A549 (cell line): ENCODE measurements around the gene SSUH2. TPM values are rescaled to one million over a fixed set of nuclear protein-coding genes. Genes with fewer than 3 reads are reported as not detected.

ENCODE experiments used
- ATAC-seq, 2 experiments: fragments of 200-7000 bp in 1 of 2; fragments of >200 bp in 1 of 2; cut with Nextera tagmentation in 1 of 2; cut with Tn5 transposase in 1 of 2; 3 replicates each; pipeline versions ENCODE4 v1.8.0 to v1.9.1; 2018 to 2020; ENCODE audit warnings: mild to moderate bottlenecking in 1 of 2, moderate library complexity in 1 of 2
- CTCF ChIA-PET: fragments of 300-600 bp; sonication (Branson Sonifier 250); formaldehyde crosslinking; extraction: SDS; loops from one replicate; lab custom pipeline; 2021; ENCODE audit warnings: antibody characterized with exemption, inconsistent platforms; lab: Yijun Ruan, JAX
- POLR2A ChIA-PET: fragments of 350-600 bp; formaldehyde crosslinking; extraction: SDS; loops from one replicate; lab custom pipeline; 2021; ENCODE audit warnings: antibody characterized with exemption, inconsistent platforms; lab: Yijun Ruan, JAX
- DNase-seq, 2 experiments: peaks; one replicate each; pipeline versions ENCODE4 v3.0.0 to v3.0.0-alpha.2; 2011 to 2016; ENCODE audit warnings: low read depth in 1 of 2, low spot score in 1 of 2
- FAIRE-seq: peaks from 2 replicates; lab custom pipeline; 2011; peaks lifted over from hg19 to GRCh38; lab: Jason Lieb, UNC
- H3K27ac ChIP-seq, 2 experiments: fragments of >200 bp; sonication (Bioruptor Twin); formaldehyde crosslinking; 3 replicates each; pipeline ENCODE4 v1.5.1; 2016 to 2017
- H3K4me1 ChIP-seq: fragments of >200 bp; sonication (Bioruptor Twin); formaldehyde crosslinking; 3 replicates; pipeline ENCODE4 v1.6.1; 2016
- H3K4me2 ChIP-seq: fragments of >200 bp; sonication (Bioruptor Twin); formaldehyde crosslinking; 3 replicates; pipeline ENCODE4 v1.6.1; 2016
- H3K4me3 ChIP-seq: fragments of >200 bp; sonication (Bioruptor Twin); formaldehyde crosslinking; 3 replicates; pipeline ENCODE4 v1.5.1; 2016
- H3K9me3 ChIP-seq: fragments of >200 bp; sonication (Bioruptor Twin); formaldehyde crosslinking; 3 replicates; pipeline ENCODE4 v1.6.1; 2016
- ATOH8 ChIP-seq: fragments of 250-450 bp; sonication (Bioruptor Pico); IDR thresholded peaks from 2 replicates; pipeline ENCODE4 v1.5.0; 2020; ENCODE audit warnings: low read depth, mild to moderate bottlenecking, moderate library complexity
- CBX2 ChIP-seq: fragments of 200-600 bp; sonication (generic); IDR thresholded peaks from 2 replicates; pipeline ENCODE4 v1.6.1; 2016; ENCODE audit warnings: low read depth, mild to moderate bottlenecking, borderline replicate concordance
- CHD2 ChIP-seq: fragments of 150-350 bp; IDR thresholded peaks from 2 replicates; pipeline ENCODE4 v1.6.1; 2014; ENCODE audit warnings: low read length; ENCODE audit not compliant: partially characterized antibody
- E2F6 ChIP-seq: IDR thresholded peaks from 2 replicates; pipeline ENCODE4 v1.6.1; 2012; ENCODE audit warnings: low read depth, borderline replicate concordance
- ESRRA ChIP-seq: fragments of 150-350 bp; IDR thresholded peaks from 2 replicates; pipeline ENCODE4 v1.6.1; 2014; ENCODE audit warnings: mild to moderate bottlenecking, low read length, borderline replicate concordance
- HDAC2 ChIP-seq: fragments of 200-600 bp; sonication (generic); IDR thresholded peaks from 2 replicates; pipeline ENCODE4 v1.6.1; 2016
- HES2 ChIP-seq: fragments of >200 bp; sonication (Bioruptor Twin); formaldehyde crosslinking; IDR thresholded peaks from 2 replicates; pipeline ENCODE4 v1.6.1; 2016
- HOXB5 ChIP-seq: fragments of 250-450 bp; sonication (Bioruptor Pico); IDR thresholded peaks from 2 replicates; pipeline ENCODE4 v1.5.0; 2020; ENCODE audit warnings: mild to moderate bottlenecking, moderate library complexity
- JUN ChIP-seq, 2 experiments: fragments of >200 bp; sonication (Bioruptor Twin); formaldehyde crosslinking; IDR thresholded peaks; 2 replicates in 1 of 2; 3 replicates in 1 of 2; pipeline ENCODE4 v1.6.1; 2016 to 2017
- KDM5A ChIP-seq: fragments of 200-600 bp; sonication (generic); IDR thresholded peaks from 2 replicates; pipeline ENCODE4 v1.6.1; 2016; ENCODE audit warnings: antibody characterized with exemption, mild to moderate bottlenecking
- NFE2L2 ChIP-seq: fragments of 150-350 bp; conservative IDR thresholded peaks from 2 replicates; pipeline ENCODE4 v1.6.1; 2014; ENCODE audit warnings: low read length
- NR3C1 ChIP-seq: fragments of >200 bp; sonication (Bioruptor Twin); formaldehyde crosslinking; IDR thresholded peaks from 3 replicates; pipeline ENCODE4 v1.6.1; 2017
- PBX3 ChIP-seq: IDR thresholded peaks from 2 replicates; pipeline ENCODE4 v1.6.1; 2012
- PHF8 ChIP-seq: fragments of 200-600 bp; sonication (generic); IDR thresholded peaks from 2 replicates; pipeline ENCODE4 v1.6.1; 2016; ENCODE audit warnings: low read depth, mild to moderate bottlenecking, antibody characterized with exemption, moderate library complexity, borderline replicate concordance
- POLR2AphosphoS2 ChIP-seq: conservative IDR thresholded peaks from 2 replicates; pipeline ENCODE4 v1.6.1; 2012; ENCODE audit warnings: low read length, improper control_type of control experiment, inconsistent platforms
- RAD21 ChIP-seq, 2 experiments: fragments of >200 bp in 1 of 2; sonication (Bioruptor Twin) in 1 of 2; formaldehyde crosslinking in 1 of 2; IDR thresholded peaks in 1 of 2; conservative IDR thresholded peaks in 1 of 2; 2 replicates in 1 of 2; 3 replicates in 1 of 2; pipeline ENCODE4 v1.6.1; 2012 to 2018; ENCODE audit warnings: inconsistent platforms in 1 of 2
- RFX5 ChIP-seq: fragments of 450-650 bp; IDR thresholded peaks from 2 replicates; pipeline ENCODE4 v1.7.1; 2014; ENCODE audit warnings: antibody characterized with exemption, mild to moderate bottlenecking, moderate library complexity
- TFCP2L1 ChIP-seq: fragments of 250-450 bp; sonication (Bioruptor Pico); IDR thresholded peaks from 2 replicates; pipeline ENCODE4 v1.5.0; 2021; ENCODE audit warnings: mild to moderate bottlenecking
- TP53 ChIP-seq: fragments of 250-450 bp; sonication (Bioruptor Pico); IDR thresholded peaks from 2 replicates; pipeline ENCODE4 v1.5.0; 2021; ENCODE audit warnings: mild to moderate bottlenecking, moderate library complexity
- USF2 ChIP-seq: fragments of 450-650 bp; IDR thresholded peaks from 2 replicates; pipeline ENCODE4 v1.6.1; 2014; ENCODE audit warnings: antibody characterized with exemption
- ZFP36 ChIP-seq: fragments of 450-650 bp; IDR thresholded peaks from 2 replicates; pipeline ENCODE4 v1.6.1; 2014; ENCODE audit warnings: borderline replicate concordance; ENCODE audit not compliant: partially characterized antibody
- WGBS: methylation state at CpG from one replicate; pipeline ENCODE4 v1.1.6; 2017; ENCODE audit errors: missing lambda C conversion rate; 5-methylcytosine and 5-hydroxymethylcytosine counted together
- polyA plus RNA-seq, 4 experiments: library from polyadenylated mRNA; depleted of rRNA in 3 of 4; stranded (reverse); fragments of >200 nt; fragmentation: RNase III in 1 of 4; extraction: RNeasy Plus Mini Kit Qiagen cat#74134 plus additional on column Dnase treatment in 1 of 4; gene quantifications; 2 replicates in 3 of 4; 3 replicates in 1 of 4; pipeline ENCODE4 v1.2.3, GENCODE V29; 2011 to 2017
- TF ChIP-seq, protein P1 (sequence below): fragments of >200 bp; sonication (Bioruptor Twin); formaldehyde crosslinking; IDR thresholded peaks from 3 replicates; pipeline ENCODE4 v1.5.1; 2016
- TF ChIP-seq, protein P2 (sequence below): fragments of 250-450 bp; sonication (Bioruptor Pico); IDR thresholded peaks from 2 replicates; pipeline ENCODE4 v1.5.0; 2021; ENCODE audit warnings: mild to moderate bottlenecking, moderate library complexity, borderline replicate concordance
- TF ChIP-seq, protein P3 (sequence below): fragments of >200 bp; sonication (Bioruptor Twin); formaldehyde crosslinking; IDR thresholded peaks from 3 replicates; pipeline ENCODE4 v1.6.1; 2016

The SSUH2 gene
- polyA plus RNA-seq, 2 of the 4 experiments (the other 2 are of a cell fraction): 0.56 to 0.59 TPM

DNA sequence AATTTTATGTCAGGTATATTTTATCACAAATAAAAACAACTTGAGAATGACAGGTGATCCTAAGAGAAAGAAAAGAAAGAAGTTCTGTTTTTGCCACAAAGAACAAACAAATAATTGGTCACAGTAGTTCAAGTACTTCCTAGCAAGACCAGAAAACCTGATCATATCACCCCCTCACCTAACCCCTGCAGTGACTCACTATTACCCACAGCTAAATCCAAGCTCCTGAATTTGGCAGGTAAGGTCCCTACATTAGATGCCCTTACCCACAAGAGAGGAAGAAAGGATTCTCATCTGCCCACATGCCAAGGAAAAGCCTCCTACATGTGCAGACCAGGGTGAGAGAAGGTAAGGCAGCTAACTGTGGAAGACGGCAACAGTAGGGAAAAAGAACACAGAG is 4.4 kb downstream of the SSUH2 start:
- TF ChIP-seq HDAC2 (no peak), JUN (IDR thresholded peaks at IDR 0.05) (no peak), NR3C1 (no peak), HOXB5 (CRISPR knock-in tag) (no peak), RAD21 (conservative IDR thresholded peaks at IDR 0.05 in 1 of 2, IDR thresholded peaks at IDR 0.05 in 1 of 2) (no peak), PHF8 (no peak), NFE2L2 (no peak), HES2 (no peak), E2F6 (no peak)
- TF ChIP-seq, protein P1, sequence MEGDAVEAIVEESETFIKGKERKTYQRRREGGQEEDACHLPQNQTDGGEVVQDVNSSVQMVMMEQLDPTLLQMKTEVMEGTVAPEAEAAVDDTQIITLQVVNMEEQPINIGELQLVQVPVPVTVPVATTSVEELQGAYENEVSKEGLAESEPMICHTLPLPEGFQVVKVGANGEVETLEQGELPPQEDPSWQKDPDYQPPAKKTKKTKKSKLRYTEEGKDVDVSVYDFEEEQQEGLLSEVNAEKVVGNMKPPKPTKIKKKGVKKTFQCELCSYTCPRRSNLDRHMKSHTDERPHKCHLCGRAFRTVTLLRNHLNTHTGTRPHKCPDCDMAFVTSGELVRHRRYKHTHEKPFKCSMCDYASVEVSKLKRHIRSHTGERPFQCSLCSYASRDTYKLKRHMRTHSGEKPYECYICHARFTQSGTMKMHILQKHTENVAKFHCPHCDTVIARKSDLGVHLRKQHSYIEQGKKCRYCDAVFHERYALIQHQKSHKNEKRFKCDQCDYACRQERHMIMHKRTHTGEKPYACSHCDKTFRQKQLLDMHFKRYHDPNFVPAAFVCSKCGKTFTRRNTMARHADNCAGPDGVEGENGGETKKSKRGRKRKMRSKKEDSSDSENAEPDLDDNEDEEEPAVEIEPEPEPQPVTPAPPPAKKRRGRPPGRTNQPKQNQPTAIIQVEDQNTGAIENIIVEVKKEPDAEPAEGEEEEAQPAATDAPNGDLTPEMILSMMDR: no peak
- no peak overlapping the region for H3K4me3 ChIP-seq
- no peak for FAIRE-seq
- no peak overlapping the region for H3K27ac ChIP-seq
- ChIA-PET POLR2A (no interaction called here), CTCF (interaction anchor here (1.0 kb wide), 2 partner anchors 18 to 23 kb away, joined by 3 read pairs; no protein-coding TSS in a partner anchor)
- DNase-seq: no peak
- no peak overlapping the region for H3K4me2 ChIP-seq
- no peaks in the 10 kb centered on the region for H3K4me1 ChIP-seq
- H3K9me3 ChIP-seq: no peaks in the 10 kb centered on the region
- no peak for ATAC-seq
- 100% methylated on average over 1 of the region's 1 CpG for WGBS

- no peak for ATAC-seq
- H3K4me3 ChIP-seq: no peak overlapping the region
- no peak overlapping the region for H3K27ac ChIP-seq
- POLR2A ChIA-PET: no interaction called here
- no peak for FAIRE-seq
- 89% methylated on average over 7 of the region's 7 CpGs for WGBS
- TF ChIP-seq POLR2AphosphoS2: no peak
- no peak for TF ChIP-seq TFCP2L1 (CRISPR knock-in tag)
- no peak for TF ChIP-seq USF2
- no peak for TF ChIP-seq CHD2
- TF ChIP-seq HOXB5 (CRISPR knock-in tag): no peak
- no peak for TF ChIP-seq RFX5
- TF ChIP-seq PBX3: no peak
- TF ChIP-seq TP53 (CRISPR knock-in tag): no peak
- TF ChIP-seq, protein P2, sequence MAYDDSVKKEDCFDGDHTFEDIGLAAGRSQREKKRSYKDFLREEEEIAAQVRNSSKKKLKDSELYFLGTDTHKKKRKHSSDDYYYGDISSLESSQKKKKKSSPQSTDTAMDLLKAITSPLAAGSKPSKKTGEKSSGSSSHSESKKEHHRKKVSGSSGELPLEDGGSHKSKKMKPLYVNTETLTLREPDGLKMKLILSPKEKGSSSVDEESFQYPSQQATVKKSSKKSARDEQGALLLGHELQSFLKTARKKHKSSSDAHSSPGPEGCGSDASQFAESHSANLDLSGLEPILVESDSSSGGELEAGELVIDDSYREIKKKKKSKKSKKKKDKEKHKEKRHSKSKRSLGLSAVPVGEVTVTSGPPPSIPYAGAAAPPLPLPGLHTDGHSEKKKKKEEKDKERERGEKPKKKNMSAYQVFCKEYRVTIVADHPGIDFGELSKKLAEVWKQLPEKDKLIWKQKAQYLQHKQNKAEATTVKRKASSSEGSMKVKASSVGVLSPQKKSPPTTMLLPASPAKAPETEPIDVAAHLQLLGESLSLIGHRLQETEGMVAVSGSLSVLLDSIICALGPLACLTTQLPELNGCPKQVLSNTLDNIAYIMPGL (CRISPR knock-in tag): no peak
- no peak for TF ChIP-seq KDM5A
- no peak for TF ChIP-seq ESRRA
- TF ChIP-seq CBX2: no peak
- TF ChIP-seq, protein P3, sequence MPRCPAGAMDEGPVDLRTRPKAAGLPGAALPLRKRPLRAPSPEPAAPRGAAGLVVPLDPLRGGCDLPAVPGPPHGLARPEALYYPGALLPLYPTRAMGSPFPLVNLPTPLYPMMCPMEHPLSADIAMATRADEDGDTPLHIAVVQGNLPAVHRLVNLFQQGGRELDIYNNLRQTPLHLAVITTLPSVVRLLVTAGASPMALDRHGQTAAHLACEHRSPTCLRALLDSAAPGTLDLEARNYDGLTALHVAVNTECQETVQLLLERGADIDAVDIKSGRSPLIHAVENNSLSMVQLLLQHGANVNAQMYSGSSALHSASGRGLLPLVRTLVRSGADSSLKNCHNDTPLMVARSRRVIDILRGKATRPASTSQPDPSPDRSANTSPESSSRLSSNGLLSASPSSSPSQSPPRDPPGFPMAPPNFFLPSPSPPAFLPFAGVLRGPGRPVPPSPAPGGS: no peak
- TF ChIP-seq ZFP36: no peak
- TF ChIP-seq ATOH8 (CRISPR knock-in tag): no peak
- TF ChIP-seq, protein P1: no peak
- no peak for DNase-seq
- no peak overlapping the region for H3K4me2 ChIP-seq
- H3K4me1 ChIP-seq: no peaks in the 10 kb centered on the region
- CTCF ChIA-PET: interaction anchor here (1.0 to 2.3 kb wide), 2 partner anchors 17 to 197 kb away, joined by 3 to 7 read pairs; no protein-coding TSS in a partner anchor
- no peaks in the 10 kb centered on the region for H3K9me3 ChIP-seq
These were observed 5.0 kb downstream of the SSUH2 start for GRCh38 chr3:8639659-8640000.
